Activated CD4-positive, alpha-beta T cell treated with anti-CD3 and anti-CD28 coated beads, Interleukin-2, amount 10 ng/mL, durations not matched to agents 24 days and 14 days (primary cell): Measurements from ENCODE around the gene CHSY1. TPM values are rescaled to one million over a fixed set of nuclear protein-coding genes. Genes with fewer than 3 reads are reported as not detected.

ENCODE experiments used
- DNase-seq: peaks from one replicate; pipeline ENCODE4 v3.0.0; 2022
- H3K27ac Mint-ChIP-seq: one replicate; pipeline ENCODE4 v1.8.0; 2022; ENCODE audit warnings: mild to moderate bottlenecking, mixed read lengths
- H3K27me3 Mint-ChIP-seq: one replicate; pipeline ENCODE4 v1.8.0; 2022; ENCODE audit warnings: mixed read lengths
- H3K36me3 Mint-ChIP-seq: one replicate; pipeline ENCODE4 v1.8.0; 2022; ENCODE audit warnings: low read depth, mild to moderate bottlenecking, mixed read lengths
- H3K4me1 Mint-ChIP-seq: one replicate; pipeline ENCODE4 v1.8.0; 2021; ENCODE audit warnings: mixed read lengths
- H3K4me3 Mint-ChIP-seq: one replicate; pipeline ENCODE4 v1.8.0; 2022; ENCODE audit warnings: mild to moderate bottlenecking, moderate library complexity, mixed read lengths
- H3K9me3 Mint-ChIP-seq: one replicate; pipeline ENCODE4 v1.8.0; 2021; ENCODE audit warnings: mixed read lengths
- intact Hi-C: fragments of 100-400 bp; cut with micrococcal nuclease; formaldehyde crosslinking; loops from one replicate; pipeline ENCODE4 v1.15.1; 2023
- total RNA-seq: library from RNA; stranded (reverse); gene quantifications from 2 replicates; pipeline ENCODE4 v1.2.3, GENCODE V29; 2022

The CHSY1 gene
- total RNA-seq, 1 donor from 2014 or later = 62.6 TPM

DNA sequence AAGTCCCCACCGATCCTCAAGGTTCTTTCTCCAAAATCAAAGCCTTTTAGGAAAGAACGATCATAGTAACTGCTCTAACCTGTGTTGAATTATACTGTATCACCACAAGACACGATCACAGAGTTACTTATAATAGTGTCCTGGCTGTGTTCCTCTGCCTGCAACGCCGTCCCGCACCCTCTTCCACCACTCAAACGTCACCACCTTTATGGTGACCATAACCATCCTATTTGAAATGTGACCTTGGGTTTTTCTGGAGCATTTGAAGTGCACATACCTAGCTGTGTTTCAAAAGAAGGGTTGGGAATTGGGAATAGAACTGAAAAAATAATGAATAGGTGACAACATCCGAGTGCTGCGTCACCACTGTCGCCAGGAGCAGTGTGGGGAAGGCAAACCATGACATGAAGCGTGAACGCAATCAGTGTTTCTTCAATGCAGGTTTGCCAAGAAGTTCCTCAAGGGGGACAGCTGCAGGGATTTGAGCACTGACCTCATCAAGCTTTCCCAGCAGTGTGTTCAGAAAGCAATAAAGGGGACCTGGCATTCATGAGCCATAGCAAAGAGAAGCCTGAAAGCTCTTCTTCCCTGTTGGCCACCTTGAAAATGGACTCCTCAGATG, 26.2 kb upstream of the CHSY1 start:
- Mint-ChIP-seq H3K4me3 (peak overlapping the region; percentile 92), H3K27ac (peak overlapping the region; percentile 69), H3K9me3 (no peaks in the 10 kb centered on the region), H3K27me3 (no peaks in the 10 kb centered on the region), H3K36me3 (peaks cover 58% of the 10 kb centered on the region), H3K4me1 (peaks cover 24% of the 10 kb centered on the region)
- no peak for DNase-seq
- intact Hi-C loops = loop anchor here (1.0 to 10.0 kb wide), 6 partner anchors 11 to 933 kb away; partner anchors contain the start of genes ADAMTS17, ASB7, LINS1 and SNRPA1

DNA sequence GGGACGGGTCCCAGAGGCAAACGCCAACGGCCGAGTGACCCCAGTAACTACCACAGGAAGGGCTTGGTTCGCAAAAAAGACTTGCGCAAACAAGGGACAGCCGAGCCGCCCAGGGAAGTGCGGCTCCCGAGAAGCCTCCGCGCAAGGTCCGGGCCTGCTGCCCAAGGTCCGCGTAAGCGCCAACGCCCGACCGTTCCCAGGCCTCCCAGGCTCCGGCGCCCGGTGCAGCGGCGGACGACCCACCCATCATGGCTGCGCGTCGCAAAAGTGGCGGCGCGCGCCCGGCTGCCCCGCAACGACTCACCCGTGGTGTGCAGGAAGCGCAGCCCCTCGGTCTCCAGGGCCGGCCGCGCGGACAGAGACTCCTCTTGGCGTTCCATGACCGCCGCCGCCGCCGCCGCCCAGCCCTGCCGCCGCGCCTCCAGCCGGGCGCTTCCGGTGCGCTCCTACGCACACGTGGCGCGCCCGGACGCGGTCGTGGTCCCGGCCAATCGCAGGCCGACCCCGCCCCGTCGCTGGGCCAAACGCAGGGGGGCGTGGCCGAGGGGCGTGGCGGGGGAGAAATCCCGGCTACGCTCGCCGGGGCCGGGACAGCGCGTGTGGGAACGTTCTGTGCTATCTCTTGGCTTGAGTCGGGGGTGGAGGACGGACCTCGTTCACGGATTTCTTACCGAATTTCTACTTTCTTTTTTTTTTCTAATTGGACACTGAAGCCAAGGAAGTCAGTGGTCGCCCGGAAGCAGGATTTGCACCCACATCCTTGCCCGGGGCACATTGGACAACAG, 25.4 kb upstream of the CHSY1 start, which contains the start of gene SELENOS:
SELENOS (minus strand) TSS at position 448 of the 785 bp plus-strand sequence; CDS start at position 380, 68 bp downstream.
- H3K4me1 Mint-ChIP-seq = peaks cover 24% of the 10 kb centered on the region
- no peaks in the 10 kb centered on the region for H3K9me3 Mint-ChIP-seq

DNA sequence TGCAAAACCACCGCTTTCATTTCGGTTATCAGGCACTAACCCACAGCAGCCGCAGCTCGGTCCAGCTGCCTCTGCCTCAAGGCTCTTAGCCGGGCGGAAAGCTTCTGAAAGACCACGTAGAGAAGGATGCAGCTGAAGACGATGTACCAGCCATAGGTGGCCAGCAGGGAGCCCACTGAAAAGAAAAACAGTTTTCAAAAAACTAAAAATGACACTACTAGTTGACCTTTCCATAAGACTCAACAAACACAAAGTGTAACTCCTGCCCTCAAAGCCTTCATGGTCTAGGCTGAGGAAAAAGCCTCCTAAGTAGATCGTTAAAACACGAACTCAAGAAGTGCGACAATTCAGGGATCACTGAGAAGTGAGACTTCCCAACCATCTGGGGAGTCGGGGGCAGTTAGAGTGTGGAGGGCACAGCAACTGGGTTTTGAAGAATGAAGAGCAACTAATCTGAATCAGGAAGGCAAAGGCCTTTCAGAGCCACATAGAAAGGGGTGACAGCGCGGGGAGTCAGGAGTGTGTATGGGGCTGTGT, 24.7 kb upstream of the CHSY1 start:
- Mint-ChIP-seq H3K36me3 (peaks cover 57% of the 10 kb centered on the region), H3K4me1 (peaks cover 24% of the 10 kb centered on the region), H3K27ac (peak overlapping the region; percentile 85), H3K4me3 (peak overlapping the region; percentile 92), H3K27me3 (no peaks in the 10 kb centered on the region), H3K9me3 (no peaks in the 10 kb centered on the region)
- intact Hi-C loops = loop anchor here (1.0 to 10.0 kb wide), 6 partner anchors 13 to 932 kb away; partner anchors contain the start of genes ADAMTS17, ASB7, LINS1 and SNRPA1
- DNase-seq = peak; percentile 71

More for the DNA sequence above, 25.4 kb upstream of the CHSY1 start, which contains the start of gene SELENOS:
- Mint-ChIP-seq H3K4me3 (peak within 1 kb of the TSS; percentile 92), H3K36me3 (peaks cover 57% of the 10 kb centered on the region), H3K27me3 (no peaks in the 10 kb centered on the region), H3K27ac (peak within 1 kb of the TSS; percentile 85)
- peak; percentile 98 for DNase-seq
- intact Hi-C loops = loop anchor here (1.0 to 10.0 kb wide), 6 partner anchors 12 to 932 kb away; partner anchors contain the start of genes ADAMTS17, ASB7, LINS1 and SNRPA1

DNA sequence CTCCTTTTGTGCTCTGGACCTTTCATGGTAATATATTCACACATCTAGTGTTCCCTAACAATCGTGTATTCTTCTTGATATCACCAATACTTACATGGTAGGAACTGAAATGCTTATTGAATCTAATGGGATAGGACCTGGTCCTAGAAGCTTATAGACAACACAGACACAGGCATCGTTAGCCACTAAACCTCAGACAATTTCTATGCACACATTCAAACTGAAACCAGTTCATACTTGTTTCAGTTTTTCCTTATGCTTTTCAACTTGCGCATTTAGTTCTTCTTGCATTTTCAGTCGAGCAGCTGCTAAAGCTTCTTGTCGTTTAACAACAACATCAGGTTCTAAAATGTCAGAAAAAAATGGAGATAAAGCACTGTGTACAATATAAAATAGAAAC, 23.2 kb upstream of the CHSY1 start:
- Mint-ChIP-seq H3K4me3 (peak overlapping the region; percentile 92), H3K4me1 (peaks cover 27% of the 10 kb centered on the region), H3K9me3 (no peaks in the 10 kb centered on the region), H3K27ac (peak overlapping the region; percentile 45), H3K36me3 (peaks cover 56% of the 10 kb centered on the region), H3K27me3 (no peaks in the 10 kb centered on the region)
- intact Hi-C loops = loop anchor here (1.0 to 10.0 kb wide), 4 partner anchors 23 to 930 kb away; partner anchors contain the start of genes ADAMTS17, ASB7, CHSY1 and LINS1
- no peak for DNase-seq

DNA sequence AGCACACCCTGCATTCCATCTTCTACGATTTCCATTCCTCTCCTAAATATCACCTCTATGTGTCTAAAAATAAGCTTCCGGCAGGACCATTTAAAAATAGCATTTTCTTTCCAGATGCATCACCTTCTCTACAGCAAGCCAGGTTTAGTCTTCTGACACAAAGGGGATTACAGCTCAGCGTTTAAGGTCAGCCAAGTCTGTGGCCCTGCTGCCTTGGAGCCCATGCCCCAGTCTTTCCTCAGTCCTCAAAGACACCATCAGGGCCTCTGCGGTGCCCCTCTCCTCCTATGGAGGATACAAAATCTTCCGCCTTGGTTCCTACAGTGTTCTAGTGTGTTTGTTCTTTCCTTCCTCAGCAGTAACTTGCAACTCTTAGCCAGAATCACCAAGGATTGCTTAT, 21.7 kb upstream of the CHSY1 start:
- no peak overlapping the region for H3K27ac Mint-ChIP-seq
- H3K4me3 Mint-ChIP-seq = no peak overlapping the region
- peaks cover 27% of the 10 kb centered on the region for H3K4me1 Mint-ChIP-seq
- H3K9me3 Mint-ChIP-seq = no peaks in the 10 kb centered on the region
- intact Hi-C loops = loop anchor here (10.0 kb wide), 1 partner anchor 929 kb away; the partner anchor contains the start of gene ADAMTS17
- no peak for DNase-seq
- peaks cover 55% of the 10 kb centered on the region for H3K36me3 Mint-ChIP-seq
- H3K27me3 Mint-ChIP-seq = no peaks in the 10 kb centered on the region

DNA sequence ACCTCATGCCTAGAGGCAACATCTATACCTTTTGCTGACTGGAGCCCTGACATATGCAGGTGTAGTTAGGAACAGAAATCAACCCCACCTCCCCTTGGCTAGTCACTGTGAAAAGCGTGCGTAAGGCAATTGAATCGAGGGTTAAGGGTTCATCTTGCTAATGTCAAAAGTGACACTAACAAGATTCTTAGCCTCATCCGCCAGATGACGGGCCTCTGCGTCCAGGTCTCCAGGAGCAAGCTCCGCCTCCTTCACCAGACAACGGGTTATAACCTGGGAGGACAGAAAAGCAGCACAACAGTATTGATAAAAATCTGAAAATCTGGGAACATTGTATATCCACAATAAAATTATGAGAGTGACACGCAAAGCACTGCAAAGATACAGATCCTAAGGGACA, 20.7 kb upstream of the CHSY1 start:
- Mint-ChIP-seq H3K27me3 (no peaks in the 10 kb centered on the region), H3K9me3 (no peaks in the 10 kb centered on the region), H3K4me3 (no peak overlapping the region), H3K36me3 (peaks cover 53% of the 10 kb centered on the region), H3K27ac (no peak overlapping the region), H3K4me1 (peaks cover 22% of the 10 kb centered on the region)
- intact Hi-C loops = loop anchor here (10.0 kb wide), 1 partner anchor 928 kb away; the partner anchor contains the start of gene ADAMTS17
- no peak for DNase-seq

DNA sequence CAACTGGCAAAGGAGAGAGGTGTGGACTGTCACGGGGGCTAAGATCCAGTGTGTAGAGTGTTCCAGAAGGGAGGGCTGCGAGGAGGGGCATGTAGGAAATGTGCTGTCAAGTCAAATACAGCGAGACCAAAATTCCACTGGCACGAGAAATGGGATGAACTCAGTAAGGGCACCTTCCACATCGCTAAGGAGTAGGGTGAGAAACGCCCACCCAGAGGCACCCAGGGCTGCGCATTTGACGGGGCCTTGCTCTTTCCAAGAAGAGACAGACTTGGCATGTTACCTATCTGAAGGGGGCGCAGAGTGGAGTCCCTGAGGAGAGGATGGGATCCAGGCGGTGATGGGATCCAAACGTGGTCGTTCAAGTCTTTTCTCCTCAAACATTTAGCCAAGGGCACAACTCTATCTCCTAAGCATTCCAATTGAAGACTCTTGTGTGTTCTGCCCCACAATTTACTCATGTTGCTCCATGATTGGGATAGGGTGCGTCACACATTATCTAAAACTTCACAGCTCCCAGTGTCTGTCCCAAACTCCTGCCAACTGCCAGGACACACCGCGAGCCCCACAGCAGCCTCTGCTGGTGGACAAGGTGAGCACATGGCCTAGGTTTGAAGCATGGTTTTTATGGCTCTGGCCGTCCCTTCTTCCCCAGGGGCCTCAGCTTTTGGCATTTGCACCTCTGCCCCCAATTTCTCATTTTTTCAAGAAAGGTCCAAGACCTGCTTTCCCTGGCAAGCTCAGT, 17.8 kb upstream of the CHSY1 start:
- DNase-seq = no peak
- no peak overlapping the region for H3K27ac Mint-ChIP-seq
- no peaks in the 10 kb centered on the region for H3K9me3 Mint-ChIP-seq
- H3K4me3 Mint-ChIP-seq = no peak overlapping the region
- intact Hi-C loops = loop anchor here (10.0 kb wide), 1 partner anchor 925 kb away; the partner anchor contains the start of gene ADAMTS17
- peaks cover 9% of the 10 kb centered on the region for H3K4me1 Mint-ChIP-seq
- peaks cover 44% of the 10 kb centered on the region for H3K36me3 Mint-ChIP-seq
- H3K27me3 Mint-ChIP-seq = no peaks in the 10 kb centered on the region

DNA sequence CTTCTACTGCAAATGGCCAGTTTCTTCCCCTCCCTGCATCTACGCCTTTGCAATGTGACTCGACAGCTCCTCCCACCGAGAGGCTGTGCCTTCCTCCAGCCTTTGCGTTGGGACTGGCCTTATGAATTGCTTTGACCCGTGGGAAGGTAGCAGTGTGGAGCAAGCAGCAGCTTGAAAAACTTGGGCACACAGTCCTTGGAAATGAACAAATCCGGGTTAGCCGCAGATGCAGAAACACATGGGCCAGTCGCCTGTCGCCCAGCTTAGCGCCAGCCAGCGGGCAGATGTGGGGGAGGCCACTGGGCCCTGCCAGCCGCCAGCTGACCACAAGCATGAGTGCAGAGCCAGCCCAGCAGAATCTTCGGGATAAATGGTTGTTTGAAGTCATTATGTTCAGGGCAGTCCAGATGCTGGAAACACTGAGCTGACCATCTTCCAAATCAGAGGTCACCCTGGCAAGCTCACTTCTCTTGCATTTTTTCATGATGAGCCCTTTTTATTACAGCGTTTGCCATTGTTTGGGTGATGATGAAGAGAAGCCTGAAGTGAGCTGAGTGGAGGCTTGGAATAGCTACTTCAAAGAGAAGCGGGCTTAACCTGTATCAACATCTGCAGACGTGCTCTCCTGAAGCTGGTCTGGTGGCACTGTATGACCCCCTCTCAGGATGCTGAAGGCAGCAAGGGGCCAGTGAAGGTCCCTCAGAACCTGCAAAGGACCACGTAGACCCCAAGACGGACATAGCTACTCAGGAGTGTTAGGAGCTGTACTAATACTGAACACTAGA, 15.7 kb upstream of the CHSY1 start:
- Mint-ChIP-seq H3K36me3 (peaks cover 25% of the 10 kb centered on the region), H3K9me3 (no peaks in the 10 kb centered on the region), H3K27ac (no peak overlapping the region), H3K4me1 (peaks cover 7% of the 10 kb centered on the region), H3K27me3 (no peaks in the 10 kb centered on the region), H3K4me3 (no peak overlapping the region)
- intact Hi-C loops = no loop called here
- DNase-seq = no peak

DNA sequence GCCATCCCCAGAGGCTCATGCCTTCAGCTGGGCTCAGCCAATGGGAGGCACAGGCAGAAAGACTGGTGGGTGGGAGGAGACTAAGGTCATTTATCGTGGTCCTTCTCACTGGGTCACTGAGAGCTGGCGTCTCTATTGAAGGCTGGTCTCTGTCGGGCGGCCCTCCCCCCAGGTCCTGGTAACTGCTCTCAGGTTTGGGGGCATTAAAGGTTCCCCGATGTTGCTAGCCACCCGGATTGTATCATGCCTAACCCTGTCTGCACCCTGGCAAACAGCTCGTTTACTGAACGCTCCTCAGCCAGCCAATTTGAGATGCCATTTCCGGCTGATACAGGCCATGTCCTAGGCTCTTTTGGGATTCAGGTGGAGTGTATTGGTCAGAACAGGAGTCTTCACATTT, 14.9 kb upstream of the CHSY1 start:
- peaks cover 7% of the 10 kb centered on the region for H3K4me1 Mint-ChIP-seq
- intact Hi-C loops = no loop called here
- H3K4me3 Mint-ChIP-seq = no peak overlapping the region
- H3K27me3 Mint-ChIP-seq = peaks cover 4% of the 10 kb centered on the region
- no peak overlapping the region for H3K27ac Mint-ChIP-seq
- no peaks in the 10 kb centered on the region for H3K9me3 Mint-ChIP-seq
- no peak for DNase-seq
- peaks cover 19% of the 10 kb centered on the region for H3K36me3 Mint-ChIP-seq

DNA sequence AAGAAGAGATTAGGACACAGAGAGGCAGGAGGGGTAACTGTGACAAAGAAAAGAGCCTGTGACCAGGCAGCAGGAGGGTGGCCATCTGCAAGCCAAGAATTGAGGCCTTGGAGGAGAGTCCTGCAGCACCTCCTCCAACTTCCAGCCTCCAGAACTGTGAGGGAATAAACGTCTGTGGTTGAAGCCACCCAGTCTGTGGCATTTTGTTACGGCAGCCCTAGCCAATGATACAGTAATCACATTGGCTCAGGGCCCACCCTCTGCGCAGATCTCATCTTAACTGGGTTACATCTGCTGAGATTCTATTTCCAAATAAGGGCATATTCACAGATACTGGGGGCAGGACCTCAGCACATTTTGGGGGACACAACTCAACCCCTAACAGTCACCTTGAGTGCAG, 14.2 kb upstream of the CHSY1 start:
- Mint-ChIP-seq H3K4me1 (peaks cover 4% of the 10 kb centered on the region), H3K27me3 (peaks cover 7% of the 10 kb centered on the region), H3K27ac (no peak overlapping the region), H3K4me3 (no peak overlapping the region), H3K36me3 (peaks cover 12% of the 10 kb centered on the region), H3K9me3 (no peaks in the 10 kb centered on the region)
- intact Hi-C loops = no loop called here
- no peak for DNase-seq

DNA sequence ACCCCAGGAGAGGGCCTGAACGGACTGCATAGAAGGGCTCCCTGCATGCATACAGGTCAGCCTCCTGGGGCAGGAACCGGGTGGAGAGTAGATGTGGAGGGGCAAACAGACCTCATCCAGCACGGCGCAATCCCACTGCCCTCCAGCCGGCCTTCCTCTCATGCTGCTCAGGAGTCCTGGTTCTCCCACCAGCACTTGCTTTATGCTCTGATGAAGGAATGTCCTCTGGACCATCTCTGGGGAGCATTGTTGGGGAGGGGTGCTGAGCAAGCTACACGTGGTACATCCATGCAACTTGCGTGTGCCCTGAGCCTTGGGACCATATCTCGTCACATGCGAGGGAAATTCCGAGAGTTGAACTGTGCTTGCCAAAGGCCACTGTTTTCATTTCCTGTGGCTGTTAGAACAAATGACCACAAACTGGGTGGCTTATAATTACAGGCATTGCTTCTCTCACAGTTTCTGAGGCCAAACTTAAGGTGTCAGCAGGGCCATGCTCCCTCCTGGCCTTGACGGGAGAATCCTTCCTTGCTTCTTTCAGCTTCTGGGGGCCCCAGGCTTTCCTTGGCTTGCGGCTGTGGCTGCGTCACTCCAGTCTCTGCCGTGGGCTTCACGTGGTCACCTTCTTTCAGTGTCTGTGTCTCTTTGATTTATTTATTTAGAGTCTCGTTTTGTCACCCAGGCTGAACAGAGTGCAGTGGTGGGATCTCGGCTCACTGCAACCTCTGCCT, 13.2 kb upstream of the CHSY1 start:
- Mint-ChIP-seq H3K36me3 (peaks cover 7% of the 10 kb centered on the region), H3K9me3 (no peaks in the 10 kb centered on the region), H3K27me3 (peaks cover 7% of the 10 kb centered on the region), H3K4me3 (no peak overlapping the region), H3K4me1 (peaks cover 4% of the 10 kb centered on the region), H3K27ac (no peak overlapping the region)
- intact Hi-C loops = no loop called here
- no peak for DNase-seq

DNA sequence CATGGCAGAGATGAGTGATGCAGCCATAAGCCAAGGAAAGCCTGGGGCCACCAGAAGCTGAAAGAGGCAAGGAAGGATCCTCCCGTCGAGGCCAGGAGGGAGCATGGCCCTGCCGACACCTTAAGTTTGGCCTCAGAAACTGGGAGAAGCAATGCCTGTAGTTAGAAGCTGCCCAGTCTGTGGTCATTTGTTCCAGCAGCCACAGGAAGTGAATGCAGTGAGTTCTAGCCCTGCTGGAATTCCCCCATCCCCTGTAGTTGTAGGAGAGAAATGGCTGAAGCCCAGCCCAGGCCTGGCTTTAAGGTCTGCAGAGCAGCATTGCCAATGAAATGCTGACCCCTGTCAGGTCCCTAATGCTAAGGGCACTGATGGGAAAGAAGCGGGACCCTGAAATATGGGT, 12.2 kb upstream of the CHSY1 start:
- intact Hi-C loops = no loop called here
- peaks cover 12% of the 10 kb centered on the region for H3K27me3 Mint-ChIP-seq
- no peak overlapping the region for H3K4me3 Mint-ChIP-seq
- H3K36me3 Mint-ChIP-seq = peaks cover 2% of the 10 kb centered on the region
- H3K9me3 Mint-ChIP-seq = no peaks in the 10 kb centered on the region
- H3K27ac Mint-ChIP-seq = no peak overlapping the region
- peaks cover 4% of the 10 kb centered on the region for H3K4me1 Mint-ChIP-seq
- DNase-seq = no peak
